DOHH2 (cell line): ENCODE measurements around the gene PLXND1.

ENCODE experiments used
- H3F3A ChIP-seq: fragments of 200-600 bp; sonication (generic), shearing (Covaris generic); 2 replicates; pipeline ENCODE4 v1.6.0; 2016; ENCODE audit warnings: antibody characterized with exemption, mild to moderate bottlenecking; ENCODE audit not compliant: control insufficient read depth, insufficient read depth
- H3K27ac ChIP-seq: fragments of 200-600 bp; sonication (generic); 2 replicates; pipeline ENCODE4 v1.5.1; 2014; ENCODE audit warnings: low read depth, mild to moderate bottlenecking, low read length, moderate library complexity
- H3K27me3 ChIP-seq: fragments of 200-600 bp; sonication (generic); 2 replicates; pipeline ENCODE4 v1.6.1; 2014; ENCODE audit warnings: mild to moderate bottlenecking, low read length, mixed read lengths; ENCODE audit not compliant: control insufficient read depth
- H3K36me3 ChIP-seq: fragments of 200-600 bp; sonication (generic); 2 replicates; pipeline ENCODE4 v1.6.1; 2014; ENCODE audit warnings: mild to moderate bottlenecking, low read length, moderate library complexity, mixed read lengths; ENCODE audit not compliant: control insufficient read depth
- H3K4me1 ChIP-seq: fragments of 200-600 bp; sonication (generic); 2 replicates; pipeline ENCODE4 v1.6.1; 2014; ENCODE audit warnings: mild to moderate bottlenecking, low read length, mixed read lengths; ENCODE audit not compliant: control insufficient read depth
- H3K4me2 ChIP-seq: fragments of 200-600 bp; sonication (generic); 2 replicates; pipeline ENCODE4 v1.6.0; 2014; ENCODE audit warnings: mild to moderate bottlenecking, low read length, moderate library complexity
- H3K4me3 ChIP-seq: fragments of 200-600 bp; sonication (generic); 2 replicates; pipeline ENCODE4 v1.5.1; 2014; ENCODE audit warnings: mild to moderate bottlenecking, low read length, mixed read lengths
- H3K79me2 ChIP-seq: fragments of 200-600 bp; sonication (generic); 2 replicates; pipeline ENCODE4 v1.6.1; 2014; ENCODE audit warnings: mild to moderate bottlenecking, low read length, mixed read lengths; ENCODE audit not compliant: control insufficient read depth
- H3K9me2 ChIP-seq: fragments of 200-600 bp; sonication (generic); replicated peaks from 2 replicates; pipeline ENCODE4 v1.6.1; 2014; ENCODE audit warnings: mild to moderate bottlenecking, low read length, mixed read lengths; ENCODE audit not compliant: control insufficient read depth
- H3K9me3 ChIP-seq: fragments of 200-600 bp; sonication (generic); 2 replicates; pipeline ENCODE4 v1.6.1; 2014; ENCODE audit warnings: antibody characterized with exemption, low read length, mixed read lengths; ENCODE audit not compliant: control insufficient read depth, insufficient read depth
- H4K20me1 ChIP-seq: fragments of 200-600 bp; sonication (generic); 2 replicates; pipeline ENCODE4 v1.6.0; 2014; ENCODE audit warnings: low read depth, mild to moderate bottlenecking, antibody characterized with exemption, low read length, moderate library complexity; ENCODE audit not compliant: control insufficient read depth, insufficient read depth
- CTCF ChIP-seq: fragments of 200-600 bp; sonication (generic); IDR thresholded peaks from one replicate; pipeline ENCODE4 v1.5.1; 2014; ENCODE audit warnings: antibody characterized with exemption, mild to moderate bottlenecking, low read depth, low read length; ENCODE audit not compliant: poor library complexity, severe bottlenecking
- EZH2phosphoT487 ChIP-seq: fragments of 200-600 bp; sonication (generic); IDR thresholded peaks from 2 replicates; pipeline ENCODE4 v1.6.1; 2017; ENCODE audit warnings: borderline replicate concordance, mild to moderate bottlenecking, antibody characterized with exemption, low read length, moderate library complexity, mixed read lengths

Gene PLXND1

DNA sequence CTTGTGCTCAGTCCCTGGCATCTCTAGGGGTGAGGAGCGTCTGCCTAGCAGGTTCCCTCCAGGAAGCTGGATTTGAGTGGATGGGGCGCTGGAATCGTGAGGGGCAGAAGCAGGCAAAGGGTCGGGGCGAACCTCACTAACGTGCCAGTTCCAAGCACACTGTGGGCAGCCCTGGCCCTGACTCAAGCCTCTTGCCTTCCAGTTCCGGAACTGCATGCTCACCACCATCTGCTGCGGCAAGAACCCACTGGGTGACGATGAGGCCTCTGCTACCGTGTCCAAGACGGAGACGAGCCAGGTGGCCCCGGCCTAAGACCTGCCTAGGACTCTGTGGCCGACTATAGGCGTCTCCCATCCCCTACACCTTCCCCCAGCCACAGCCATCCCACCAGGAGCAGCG lies 73.1 kb downstream of the PLXND1 start:
- H3K4me2 ChIP-seq, result no peak overlapping the region
- no peaks in the 10 kb centered on the region for H3K79me2 ChIP-seq
- TF ChIP-seq EZH2phosphoT487, result no peak
- no peak for TF ChIP-seq CTCF

GRCh38 chr3:129532261-129532660 lies 74.2 kb downstream of the PLXND1 start:
- no peak overlapping the region for H3K4me2 ChIP-seq
- TF ChIP-seq EZH2phosphoT487, result no peak
- TF ChIP-seq CTCF, result no peak
- H3K9me3 ChIP-seq, result no peaks in the 10 kb centered on the region

More for the DNA sequence above, 73.1 kb downstream of the PLXND1 start:
- no peaks in the 10 kb centered on the region for H3F3A ChIP-seq
- H3K27me3 ChIP-seq, result peaks cover 9% of the 10 kb centered on the region; the same call in 1 of the 2 replicates
- no peak overlapping the region for H3K4me3 ChIP-seq
- H3K27ac ChIP-seq, result no peak overlapping the region
- H3K36me3 ChIP-seq, result no peaks in the 10 kb centered on the region
- no peaks in the 10 kb centered on the region for H4K20me1 ChIP-seq
- no peaks in the 10 kb centered on the region for H3K9me2 ChIP-seq
- H3K4me1 ChIP-seq, result no peaks in the 10 kb centered on the region
- H3K9me3 ChIP-seq, result no peaks in the 10 kb centered on the region

GRCh38 chr3:129531699-129532098 lies 74.8 kb downstream of the PLXND1 start:
- H3K4me3 ChIP-seq, result no peak overlapping the region
- H3K79me2 ChIP-seq, result no peaks in the 10 kb centered on the region
- H3K9me3 ChIP-seq, result no peaks in the 10 kb centered on the region
- no peaks in the 10 kb centered on the region for H3F3A ChIP-seq
- H3K27me3 ChIP-seq, result peaks cover 3% of the 10 kb centered on the region; the same call in 1 of the 2 replicates
- no peak for TF ChIP-seq EZH2phosphoT487
- no peak for TF ChIP-seq CTCF
- H4K20me1 ChIP-seq, result no peaks in the 10 kb centered on the region
- H3K9me2 ChIP-seq, result no peaks in the 10 kb centered on the region
- no peak overlapping the region for H3K4me2 ChIP-seq
- no peaks in the 10 kb centered on the region for H3K4me1 ChIP-seq
- H3K36me3 ChIP-seq, result no peaks in the 10 kb centered on the region
- no peak overlapping the region for H3K27ac ChIP-seq

More at GRCh38 chr3:129532261-129532660, 74.2 kb downstream of the PLXND1 start:
- Histone ChIP-seq H3K9me2 (no peaks in the 10 kb centered on the region), H3K36me3 (no peaks in the 10 kb centered on the region), H4K20me1 (no peaks in the 10 kb centered on the region), H3F3A (no peaks in the 10 kb centered on the region), H3K4me3 (no peak overlapping the region), H3K4me1 (no peaks in the 10 kb centered on the region), H3K27ac (no peak overlapping the region), H3K79me2 (no peaks in the 10 kb centered on the region), H3K27me3 (peaks cover 3% of the 10 kb centered on the region; the same call in 1 of the 2 replicates)

DNA sequence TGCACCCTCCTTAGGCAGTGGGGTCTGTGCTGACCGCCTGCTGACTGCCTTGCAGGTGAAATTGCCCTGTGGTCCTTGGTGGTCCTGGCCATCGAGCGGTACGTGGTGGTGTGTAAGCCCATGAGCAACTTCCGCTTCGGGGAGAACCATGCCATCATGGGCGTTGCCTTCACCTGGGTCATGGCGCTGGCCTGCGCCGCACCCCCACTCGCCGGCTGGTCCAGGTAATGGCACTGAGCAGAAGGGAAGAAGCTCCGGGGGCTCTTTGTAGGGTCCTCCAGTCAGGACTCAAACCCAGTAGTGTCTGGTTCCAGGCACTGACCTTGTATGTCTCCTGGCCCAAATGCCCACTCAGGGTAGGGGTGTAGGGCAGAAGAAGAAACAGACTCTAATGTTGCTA lies 75.7 kb downstream of the PLXND1 start:
- Histone ChIP-seq H3K4me3 (no peak overlapping the region), H3K4me2 (no peak overlapping the region), H3K27me3 (no peaks in the 10 kb centered on the region), H3K36me3 (no peaks in the 10 kb centered on the region), H4K20me1 (no peaks in the 10 kb centered on the region), H3K27ac (no peak overlapping the region), H3K4me1 (peaks cover 8% of the 10 kb centered on the region), H3K9me3 (no peaks in the 10 kb centered on the region), H3F3A (no peaks in the 10 kb centered on the region), H3K79me2 (no peaks in the 10 kb centered on the region), H3K9me2 (no peaks in the 10 kb centered on the region)
- no peak for TF ChIP-seq EZH2phosphoT487
- no peak for TF ChIP-seq CTCF
